ENCODE data around the gene CCDC6. TPM values are rescaled to one million over a fixed set of nuclear protein-coding genes. Genes with fewer than 3 reads are reported as not detected.
A peak's percentile ranks its signal among the peaks of the same experiment; 100 is the strongest.

The CCDC6 gene
- total and polyA plus RNA-seq, 9 of the 15 experiments (the other 6 are each of a cell fraction or from before 2014, with no cell fraction given), result 10.4 to 41.0 (median 20.9) TPM

DNA sequence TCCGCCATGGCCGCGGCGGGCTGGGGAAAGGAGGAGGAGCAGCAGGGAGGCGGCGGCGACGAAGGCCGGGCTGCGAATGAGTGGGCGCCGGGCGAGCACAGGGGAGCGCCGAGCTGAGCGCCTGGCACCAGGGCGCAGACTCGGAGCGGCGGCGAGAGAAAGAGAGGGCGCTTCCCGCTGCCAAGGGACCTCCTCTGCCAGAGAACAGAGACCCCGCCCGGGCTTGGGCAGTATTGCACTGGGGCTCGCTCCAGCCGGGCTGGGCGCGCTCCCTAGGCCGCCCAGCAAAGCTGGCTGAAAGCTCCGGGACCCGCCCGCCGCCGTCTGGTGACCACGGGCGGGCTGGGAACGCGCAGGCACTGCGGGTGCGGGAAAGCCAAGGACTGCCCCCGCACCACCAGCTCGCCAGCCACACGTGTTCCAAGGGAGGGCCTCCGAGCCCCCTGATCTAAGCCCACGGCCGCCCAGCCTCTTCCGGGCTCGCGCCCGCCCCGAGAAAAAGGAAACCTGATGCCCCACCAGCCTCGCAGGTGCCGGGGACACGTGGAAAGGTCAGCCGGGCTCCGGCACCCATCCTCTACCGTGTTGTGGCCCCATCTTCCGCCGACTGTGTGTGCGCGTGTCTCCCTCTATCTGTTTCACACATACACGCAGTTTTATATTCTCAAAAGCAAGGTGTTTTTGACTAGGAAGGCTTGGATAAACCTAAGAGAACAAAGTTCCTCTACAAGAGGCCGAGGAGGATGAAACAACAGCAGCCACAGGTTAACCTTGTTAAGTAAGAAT is at the start of gene CCDC6 (continued):
- TF ChIP-seq, protein P1, sequence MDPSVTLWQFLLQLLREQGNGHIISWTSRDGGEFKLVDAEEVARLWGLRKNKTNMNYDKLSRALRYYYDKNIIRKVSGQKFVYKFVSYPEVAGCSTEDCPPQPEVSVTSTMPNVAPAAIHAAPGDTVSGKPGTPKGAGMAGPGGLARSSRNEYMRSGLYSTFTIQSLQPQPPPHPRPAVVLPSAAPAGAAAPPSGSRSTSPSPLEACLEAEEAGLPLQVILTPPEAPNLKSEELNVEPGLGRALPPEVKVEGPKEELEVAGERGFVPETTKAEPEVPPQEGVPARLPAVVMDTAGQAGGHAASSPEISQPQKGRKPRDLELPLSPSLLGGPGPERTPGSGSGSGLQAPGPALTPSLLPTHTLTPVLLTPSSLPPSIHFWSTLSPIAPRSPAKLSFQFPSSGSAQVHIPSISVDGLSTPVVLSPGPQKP (CRISPR knock-in tag; IDR thresholded peaks at IDR 0.05), result no peak
- TF ChIP-seq, protein P2, sequence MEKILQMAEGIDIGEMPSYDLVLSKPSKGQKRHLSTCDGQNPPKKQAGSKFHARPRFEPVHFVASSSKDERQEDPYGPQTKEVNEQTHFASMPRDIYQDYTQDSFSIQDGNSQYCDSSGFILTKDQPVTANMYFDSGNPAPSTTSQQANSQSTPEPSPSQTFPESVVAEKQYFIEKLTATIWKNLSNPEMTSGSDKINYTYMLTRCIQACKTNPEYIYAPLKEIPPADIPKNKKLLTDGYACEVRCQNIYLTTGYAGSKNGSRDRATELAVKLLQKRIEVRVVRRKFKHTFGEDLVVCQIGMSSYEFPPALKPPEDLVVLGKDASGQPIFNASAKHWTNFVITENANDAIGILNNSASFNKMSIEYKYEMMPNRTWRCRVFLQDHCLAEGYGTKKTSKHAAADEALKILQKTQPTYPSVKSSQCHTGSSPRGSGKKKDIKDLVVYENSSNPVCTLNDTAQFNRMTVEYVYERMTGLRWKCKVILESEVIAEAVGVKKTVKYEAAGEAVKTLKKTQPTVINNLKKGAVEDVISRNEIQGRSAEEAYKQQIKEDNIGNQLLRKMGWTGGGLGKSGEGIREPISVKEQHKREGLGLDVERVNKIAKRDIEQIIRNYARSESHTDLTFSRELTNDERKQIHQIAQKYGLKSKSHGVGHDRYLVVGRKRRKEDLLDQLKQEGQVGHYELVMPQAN (IDR thresholded peaks at IDR 0.05; ENCODE audit: borderline replicate concordance), result peak; percentile 86
- no peak for TF ChIP-seq NCOA1 (IDR thresholded peaks at IDR 0.05; ENCODE audit: low read depth)
- no peak for TF ChIP-seq SIRT6 (IDR thresholded peaks at IDR 0.05; ENCODE audit: low read depth, low read length)
- TF ChIP-seq IRF2 (CRISPR knock-in tag; IDR thresholded peaks at IDR 0.05), result no peak
- TF ChIP-seq RFX1 (IDR thresholded peaks at IDR 0.05), result no peak
- no peak for TF ChIP-seq MAFK (IDR thresholded peaks at IDR 0.05; ENCODE audit: low read length)
- TF ChIP-seq BACH1 (tag; IDR thresholded peaks at IDR 0.05), result no peak
- TF ChIP-seq, protein P3, sequence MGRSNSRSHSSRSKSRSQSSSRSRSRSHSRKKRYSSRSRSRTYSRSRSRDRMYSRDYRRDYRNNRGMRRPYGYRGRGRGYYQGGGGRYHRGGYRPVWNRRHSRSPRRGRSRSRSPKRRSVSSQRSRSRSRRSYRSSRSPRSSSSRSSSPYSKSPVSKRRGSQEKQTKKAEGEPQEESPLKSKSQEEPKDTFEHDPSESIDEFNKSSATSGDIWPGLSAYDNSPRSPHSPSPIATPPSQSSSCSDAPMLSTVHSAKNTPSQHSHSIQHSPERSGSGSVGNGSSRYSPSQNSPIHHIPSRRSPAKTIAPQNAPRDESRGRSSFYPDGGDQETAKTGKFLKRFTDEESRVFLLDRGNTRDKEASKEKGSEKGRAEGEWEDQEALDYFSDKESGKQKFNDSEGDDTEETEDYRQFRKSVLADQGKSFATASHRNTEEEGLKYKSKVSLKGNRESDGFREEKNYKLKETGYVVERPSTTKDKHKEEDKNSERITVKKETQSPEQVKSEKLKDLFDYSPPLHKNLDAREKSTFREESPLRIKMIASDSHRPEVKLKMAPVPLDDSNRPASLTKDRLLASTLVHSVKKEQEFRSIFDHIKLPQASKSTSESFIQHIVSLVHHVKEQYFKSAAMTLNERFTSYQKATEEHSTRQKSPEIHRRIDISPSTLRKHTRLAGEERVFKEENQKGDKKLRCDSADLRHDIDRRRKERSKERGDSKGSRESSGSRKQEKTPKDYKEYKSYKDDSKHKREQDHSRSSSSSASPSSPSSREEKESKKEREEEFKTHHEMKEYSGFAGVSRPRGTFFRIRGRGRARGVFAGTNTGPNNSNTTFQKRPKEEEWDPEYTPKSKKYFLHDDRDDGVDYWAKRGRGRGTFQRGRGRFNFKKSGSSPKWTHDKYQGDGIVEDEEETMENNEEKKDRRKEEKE (IDR thresholded peaks at IDR 0.05; ENCODE audit: borderline replicate concordance in 1 of 2, control insufficient read depth in 1 of 2, low read depth in 2 of 2, low read length in 1 of 2), result 0 out of 4 replicates have a peak, but pooled peaks of 1 of the 2 experiments have one; percentile 30
- TF ChIP-seq, protein P4, sequence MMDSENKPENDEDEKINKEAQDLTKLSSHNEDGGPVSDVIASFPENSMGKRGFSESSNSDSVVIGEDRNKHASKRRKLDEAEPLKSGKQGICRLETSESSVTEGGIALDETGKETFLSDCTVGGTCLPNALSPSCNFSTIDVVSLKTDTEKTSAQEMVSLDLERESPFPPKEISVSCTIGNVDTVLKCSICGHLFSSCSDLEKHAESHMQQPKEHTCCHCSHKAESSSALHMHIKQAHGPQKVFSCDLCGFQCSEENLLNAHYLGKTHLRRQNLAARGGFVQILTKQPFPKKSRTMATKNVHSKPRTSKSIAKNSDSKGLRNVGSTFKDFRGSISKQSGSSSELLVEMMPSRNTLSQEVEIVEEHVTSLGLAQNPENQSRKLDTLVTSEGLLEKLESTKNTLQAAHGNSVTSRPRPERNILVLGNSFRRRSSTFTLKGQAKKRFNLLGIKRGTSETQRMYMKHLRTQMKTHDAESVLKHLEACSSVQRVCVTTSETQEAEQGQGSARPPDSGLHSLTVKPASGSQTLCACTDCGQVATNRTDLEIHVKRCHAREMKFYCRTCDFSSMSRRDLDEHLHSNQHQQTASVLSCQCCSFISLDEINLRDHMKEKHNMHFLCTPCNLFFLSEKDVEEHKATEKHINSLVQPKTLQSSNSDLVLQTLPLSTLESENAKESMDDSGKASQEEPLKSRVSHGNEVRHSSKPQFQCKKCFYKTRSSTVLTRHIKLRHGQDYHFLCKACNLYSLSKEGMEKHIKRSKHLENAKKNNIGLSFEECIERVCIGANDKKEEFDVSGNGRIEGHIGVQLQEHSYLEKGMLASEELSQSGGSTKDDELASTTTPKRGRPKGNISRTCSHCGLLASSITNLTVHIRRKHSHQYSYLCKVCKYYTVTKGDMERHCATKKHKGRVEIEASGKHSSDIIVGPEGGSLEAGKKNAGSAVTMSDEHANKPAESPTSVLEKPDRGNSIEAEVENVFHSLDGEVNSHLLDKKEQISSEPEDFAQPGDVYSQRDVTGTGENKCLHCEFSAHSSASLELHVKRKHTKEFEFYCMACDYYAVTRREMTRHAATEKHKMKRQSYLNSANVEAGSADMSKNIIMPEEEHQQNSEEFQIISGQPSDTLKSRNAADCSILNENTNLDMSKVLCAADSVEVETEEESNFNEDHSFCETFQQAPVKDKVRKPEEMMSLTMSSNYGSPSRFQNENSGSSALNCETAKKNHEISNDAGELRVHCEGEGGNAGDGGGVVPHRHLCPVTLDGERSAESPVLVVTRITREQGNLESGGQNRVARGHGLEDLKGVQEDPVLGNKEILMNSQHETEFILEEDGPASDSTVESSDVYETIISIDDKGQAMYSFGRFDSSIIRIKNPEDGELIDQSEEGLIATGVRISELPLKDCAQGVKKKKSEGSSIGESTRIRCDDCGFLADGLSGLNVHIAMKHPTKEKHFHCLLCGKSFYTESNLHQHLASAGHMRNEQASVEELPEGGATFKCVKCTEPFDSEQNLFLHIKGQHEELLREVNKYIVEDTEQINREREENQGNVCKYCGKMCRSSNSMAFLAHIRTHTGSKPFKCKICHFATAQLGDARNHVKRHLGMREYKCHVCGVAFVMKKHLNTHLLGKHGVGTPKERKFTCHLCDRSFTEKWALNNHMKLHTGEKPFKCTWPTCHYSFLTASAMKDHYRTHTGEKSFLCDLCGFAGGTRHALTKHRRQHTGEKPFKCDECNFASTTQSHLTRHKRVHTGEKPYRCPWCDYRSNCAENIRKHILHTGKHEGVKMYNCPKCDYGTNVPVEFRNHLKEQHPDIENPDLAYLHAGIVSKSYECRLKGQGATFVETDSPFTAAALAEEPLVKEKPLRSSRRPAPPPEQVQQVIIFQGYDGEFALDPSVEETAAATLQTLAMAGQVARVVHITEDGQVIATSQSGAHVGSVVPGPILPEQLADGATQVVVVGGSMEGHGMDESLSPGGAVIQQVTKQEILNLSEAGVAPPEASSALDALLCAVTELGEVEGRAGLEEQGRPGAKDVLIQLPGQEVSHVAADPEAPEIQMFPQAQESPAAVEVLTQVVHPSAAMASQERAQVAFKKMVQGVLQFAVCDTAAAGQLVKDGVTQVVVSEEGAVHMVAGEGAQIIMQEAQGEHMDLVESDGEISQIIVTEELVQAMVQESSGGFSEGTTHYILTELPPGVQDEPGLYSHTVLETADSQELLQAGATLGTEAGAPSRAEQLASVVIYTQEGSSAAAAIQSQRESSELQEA (IDR thresholded peaks at IDR 0.05; ENCODE audit: low read depth), result no peak
- no peak for TF ChIP-seq PTRF (tag; IDR thresholded peaks at IDR 0.05)
- no peak; the same call in 1 of the 2 replicates for TF ChIP-seq DPF2 (IDR thresholded peaks at IDR 0.05)
